MM.1S (cell line): Measurements from ENCODE around the gene FAM107A.

Experiments
- CTCF ChIP-seq: fragments of 300-600 bp; sonication (generic); IDR thresholded peaks from 2 replicates; pipeline ENCODE4 v1.5.1; 2016; ENCODE audit warnings: antibody characterized with exemption, low read length, mixed read lengths
- EZH2phosphoT487 ChIP-seq: fragments of 300-600 bp; sonication (generic); IDR thresholded peaks from 2 replicates; pipeline ENCODE4 v1.6.1; 2018; ENCODE audit warnings: antibody characterized with exemption, low read length

GRCh38 chr3:58530354-58530865 is 46.8 kb downstream of the FAM107A start:
- TF ChIP-seq EZH2phosphoT487 (no peak), CTCF (no peak)
